ENCODE measurements around the gene FRAS1. TPM values are rescaled to one million over a fixed set of nuclear protein-coding genes. Genes with fewer than 3 reads are reported as not detected.

FRAS1 gene
- total RNA-seq, 1 donor from 2014 or later, result 24.6 TPM

DNA sequence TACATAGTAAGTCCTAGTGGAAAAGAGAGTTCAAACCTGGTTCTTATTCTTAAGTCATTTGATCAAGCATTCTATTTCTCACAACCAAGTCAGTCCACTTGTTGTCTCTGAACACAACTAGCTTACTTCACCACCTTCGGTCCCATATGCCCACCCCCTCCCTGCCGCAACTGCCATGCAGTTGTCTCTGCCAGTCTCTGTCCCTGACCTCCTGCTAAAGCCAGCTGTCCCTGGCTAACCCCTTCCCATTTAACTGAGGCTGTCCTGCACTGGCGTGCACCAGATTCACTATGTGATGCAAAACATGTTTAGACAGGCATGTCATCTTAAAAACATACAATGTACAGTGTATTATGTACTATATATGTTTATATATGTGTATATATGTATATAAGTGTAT lies 12.7 kb downstream of the FRAS1 start:
- Histone ChIP-seq H4K20me1 (ENCODE audit: insufficient read depth, low read length) (no peaks in the 10 kb centered on the region), H3K4me3 (ENCODE audit: insufficient read depth, low read depth, low read length) (no peak overlapping the region), H3K27me3 (ENCODE audit: insufficient read depth, low read length) (no peaks in the 10 kb centered on the region), H3K9ac (ENCODE audit: low read length) (no peak overlapping the region), H3K4me2 (ENCODE audit: low read length) (no peak overlapping the region), H3K27ac (ENCODE audit: low read depth, low read length) (no peak overlapping the region), H3K9me3 (ENCODE audit: insufficient read depth, low read depth, low read length) (no peaks in the 10 kb centered on the region), H3K79me2 (ENCODE audit: insufficient read depth, low read length) (no peaks in the 10 kb centered on the region), H2AFZ (ENCODE audit: low read depth, low read length) (no peak overlapping the region), H3K36me3 (ENCODE audit: insufficient read depth, low read length) (no peaks in the 10 kb centered on the region), H3K4me1 (ENCODE audit: insufficient read depth, low read length) (no peaks in the 10 kb centered on the region)
- Mint-ChIP-seq H3K36me3 (ENCODE audit: low read depth, unreplicated experiment) (no peaks in the 10 kb centered on the region), H3K27ac (ENCODE audit: unreplicated experiment) (no peak overlapping the region), H3K27me3 (ENCODE audit: low read depth, unreplicated experiment) (no peaks in the 10 kb centered on the region), H3K4me3 (ENCODE audit: unreplicated experiment) (no peak overlapping the region), H3K9me3 (ENCODE audit: unreplicated experiment) (no peaks in the 10 kb centered on the region), H3K4me1 (ENCODE audit: low read depth, unreplicated experiment) (peaks cover 3% of the 10 kb centered on the region)
- TF ChIP-seq CTCF (IDR thresholded peaks at IDR 0.05; ENCODE audit: insufficient read depth, low read depth, low read length), result no peak
- TF ChIP-seq EZH2 (IDR thresholded peaks at IDR 0.05; ENCODE audit: insufficient read depth, low read length), result no peak
- no peak for DNase-seq (ENCODE audit: low read depth)
- FAIRE-seq, result no peak

- H3K4me3 Mint-ChIP-seq (ENCODE audit: unreplicated experiment), result no peak overlapping the region
- H3K9me3 Mint-ChIP-seq (ENCODE audit: unreplicated experiment), result no peaks in the 10 kb centered on the region
- Histone ChIP-seq H3K4me3 (ENCODE audit: insufficient read depth, low read depth, low read length) (no peak overlapping the region), H3K9me3 (ENCODE audit: insufficient read depth, low read depth, low read length) (no peaks in the 10 kb centered on the region), H3K27ac (ENCODE audit: low read depth, low read length) (no peak overlapping the region), H3K36me3 (ENCODE audit: insufficient read depth, low read length) (no peaks in the 10 kb centered on the region), H3K4me1 (ENCODE audit: insufficient read depth, low read length) (no peaks in the 10 kb centered on the region), H3K9ac (ENCODE audit: low read length) (no peak overlapping the region), H3K27me3 (ENCODE audit: insufficient read depth, low read length) (no peaks in the 10 kb centered on the region), H3K79me2 (ENCODE audit: insufficient read depth, low read length) (no peaks in the 10 kb centered on the region), H2AFZ (ENCODE audit: low read depth, low read length) (no peak overlapping the region), H4K20me1 (ENCODE audit: insufficient read depth, low read length) (no peaks in the 10 kb centered on the region), H3K4me2 (ENCODE audit: low read length) (no peak overlapping the region)
- peaks cover 4% of the 10 kb centered on the region for H3K4me1 Mint-ChIP-seq (ENCODE audit: low read depth, unreplicated experiment)
- H3K27me3 Mint-ChIP-seq (ENCODE audit: low read depth, unreplicated experiment), result no peaks in the 10 kb centered on the region
- H3K36me3 Mint-ChIP-seq (ENCODE audit: low read depth, unreplicated experiment), result no peaks in the 10 kb centered on the region
- DNase-seq (ENCODE audit: low read depth) (no peak), FAIRE-seq (peak; percentile 32)
- no peak for TF ChIP-seq EZH2 (IDR thresholded peaks at IDR 0.05; ENCODE audit: insufficient read depth, low read length)
- no peak for TF ChIP-seq CTCF (IDR thresholded peaks at IDR 0.05; ENCODE audit: insufficient read depth, low read depth, low read length)
- H3K27ac Mint-ChIP-seq (ENCODE audit: unreplicated experiment), result no peak overlapping the region
Measured at GRCh38 chr4:78070731-78071282, 13.7 kb downstream of the FRAS1 start.

- H3K4me1 ChIP-seq (ENCODE audit: insufficient read depth, low read length), result no peaks in the 10 kb centered on the region
- H3K36me3 ChIP-seq (ENCODE audit: insufficient read depth, low read length), result no peaks in the 10 kb centered on the region
- H2AFZ ChIP-seq (ENCODE audit: low read depth, low read length), result no peak overlapping the region
- no peak for TF ChIP-seq CTCF (IDR thresholded peaks at IDR 0.05; ENCODE audit: insufficient read depth, low read depth, low read length)
- TF ChIP-seq EZH2 (IDR thresholded peaks at IDR 0.05; ENCODE audit: insufficient read depth, low read length), result no peak
- no peak overlapping the region for H3K27ac Mint-ChIP-seq (ENCODE audit: unreplicated experiment)
- H3K27ac ChIP-seq (ENCODE audit: low read depth, low read length), result no peak overlapping the region
- no peak overlapping the region for H3K4me3 ChIP-seq (ENCODE audit: insufficient read depth, low read depth, low read length)
- peaks cover 3% of the 10 kb centered on the region for H3K36me3 Mint-ChIP-seq (ENCODE audit: low read depth, unreplicated experiment)
- H3K27me3 ChIP-seq (ENCODE audit: insufficient read depth, low read length), result no peaks in the 10 kb centered on the region
- no peaks in the 10 kb centered on the region for H4K20me1 ChIP-seq (ENCODE audit: insufficient read depth, low read length)
- H3K9me3 Mint-ChIP-seq (ENCODE audit: unreplicated experiment), result peaks cover 4% of the 10 kb centered on the region
- H3K4me1 Mint-ChIP-seq (ENCODE audit: low read depth, unreplicated experiment), result peaks cover 5% of the 10 kb centered on the region
- no peak overlapping the region for H3K4me2 ChIP-seq (ENCODE audit: low read length)
- FAIRE-seq (no peak), DNase-seq (ENCODE audit: low read depth) (no peak)
- H3K9me3 ChIP-seq (ENCODE audit: insufficient read depth, low read depth, low read length), result no peaks in the 10 kb centered on the region
- H3K27me3 Mint-ChIP-seq (ENCODE audit: low read depth, unreplicated experiment), result no peaks in the 10 kb centered on the region
- H3K4me3 Mint-ChIP-seq (ENCODE audit: unreplicated experiment), result no peak overlapping the region
- no peaks in the 10 kb centered on the region for H3K79me2 ChIP-seq (ENCODE audit: insufficient read depth, low read length)
- no peak overlapping the region for H3K9ac ChIP-seq (ENCODE audit: low read length)
Measured at GRCh38 chr4:78074759-78075158, 17.6 kb downstream of the FRAS1 start.
